Hematopoietic multipotent progenitor cell treated with erythropoietin and hydrocortisone succinate and interleukin-3 and kit ligand, for 15 days (in vitro differentiated cells): ENCODE data around the gene AHSA1.

Experiments
- DNase-seq: peaks from one replicate; pipeline ENCODE4 v3.0.0-alpha.2; 2015; ENCODE audit warnings: low spot score

AHSA1 gene

GRCh38 chr14:77509366-77509765 lies 51.5 kb downstream of the AHSA1 start:
- DNase-seq: no peak

- no peak for DNase-seq
These were observed 53.7 kb downstream of the AHSA1 start for GRCh38 chr14:77511486-77512162.

GRCh38 chr14:77516126-77516525 lies 58.2 kb downstream of the AHSA1 start:
- no peak for DNase-seq
